ENCODE results near the gene GAS7. TPM values are rescaled to one million over a fixed set of nuclear protein-coding genes. Genes with fewer than 3 reads are reported as not detected.

GAS7 gene
- polyA plus RNA-seq, 1 donor (not counting 4 experiments of a cell fraction or from before 2014, with no cell fraction given), result 0.10 TPM

DNA sequence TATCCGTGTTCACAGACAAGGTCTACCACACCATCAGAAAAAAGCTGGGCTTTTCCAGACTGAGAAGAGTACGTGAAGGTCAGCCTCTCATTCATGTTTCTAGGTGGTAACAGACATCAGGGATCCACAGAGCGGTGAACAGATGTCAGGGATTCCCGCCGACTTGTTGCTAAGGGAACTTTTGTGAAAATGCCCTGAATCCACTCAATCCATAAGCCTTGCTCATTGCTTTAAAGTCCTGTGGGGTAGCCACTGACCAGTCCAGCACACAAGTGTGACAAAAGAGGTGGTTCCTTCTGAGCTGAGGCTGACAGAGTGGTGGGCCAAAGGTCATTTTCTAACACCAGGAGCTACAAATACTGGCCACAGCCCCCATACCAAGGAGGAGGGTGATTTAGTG, 5.9 kb downstream of the GAS7 start:
- FAIRE-seq (no peak), DNase-seq (ENCODE audit: low read depth, low spot score) (no peak)
- dilution Hi-C loops (cut with MboI; ENCODE audit: extremely low pct_ligation_motif_present, low sequenced_read_pairs), result no loop called here
- Histone ChIP-seq H3K9ac (ENCODE audit: control insufficient read depth, extremely low read depth, insufficient read depth, low read length) (no peak overlapping the region), H3K9me1 (ENCODE audit: control insufficient read depth, extremely low read depth, insufficient read depth, low read length) (no peaks in the 10 kb centered on the region), H3K36me3 (ENCODE audit: control insufficient read depth in 2 of 2, extremely low read depth in 1 of 2, insufficient read depth in 2 of 2, low read length in 2 of 2) (no peaks in the 10 kb centered on the region), H2AFZ (ENCODE audit: control insufficient read depth, low read length) (no peak overlapping the region), H3K27ac (ENCODE audit: control insufficient read depth, insufficient read depth, low read length) (no peak overlapping the region), H3K4me3 (ENCODE audit: control insufficient read depth in 2 of 3, extremely low read depth in 1 of 3, insufficient read depth in 2 of 3, low read depth in 1 of 3, low read length in 3 of 3) (no peak overlapping the region), H3K4me1 (ENCODE audit: control insufficient read depth, extremely low read depth, insufficient read depth, low read length) (no peaks in the 10 kb centered on the region), H4K20me1 (ENCODE audit: control insufficient read depth, extremely low read depth, insufficient read depth, low read length) (no peaks in the 10 kb centered on the region), H3K9me3 (ENCODE audit: control insufficient read depth, low read depth, low read length) (peaks cover 3% of the 10 kb centered on the region), H3K79me2 (ENCODE audit: control insufficient read depth, insufficient read depth, low read length) (no peaks in the 10 kb centered on the region), H3K4me2 (ENCODE audit: control insufficient read depth, extremely low read depth, insufficient read depth, low read depth, low read length) (no peak overlapping the region), H3K27me3 (ENCODE audit: control insufficient read depth, extremely low read depth, insufficient read depth, low read length) (peaks cover 14% of the 10 kb centered on the region)
- TF ChIP-seq EZH2 (IDR thresholded peaks at IDR 0.05; ENCODE audit: low read length), result no peak
- TF ChIP-seq, protein P1, sequence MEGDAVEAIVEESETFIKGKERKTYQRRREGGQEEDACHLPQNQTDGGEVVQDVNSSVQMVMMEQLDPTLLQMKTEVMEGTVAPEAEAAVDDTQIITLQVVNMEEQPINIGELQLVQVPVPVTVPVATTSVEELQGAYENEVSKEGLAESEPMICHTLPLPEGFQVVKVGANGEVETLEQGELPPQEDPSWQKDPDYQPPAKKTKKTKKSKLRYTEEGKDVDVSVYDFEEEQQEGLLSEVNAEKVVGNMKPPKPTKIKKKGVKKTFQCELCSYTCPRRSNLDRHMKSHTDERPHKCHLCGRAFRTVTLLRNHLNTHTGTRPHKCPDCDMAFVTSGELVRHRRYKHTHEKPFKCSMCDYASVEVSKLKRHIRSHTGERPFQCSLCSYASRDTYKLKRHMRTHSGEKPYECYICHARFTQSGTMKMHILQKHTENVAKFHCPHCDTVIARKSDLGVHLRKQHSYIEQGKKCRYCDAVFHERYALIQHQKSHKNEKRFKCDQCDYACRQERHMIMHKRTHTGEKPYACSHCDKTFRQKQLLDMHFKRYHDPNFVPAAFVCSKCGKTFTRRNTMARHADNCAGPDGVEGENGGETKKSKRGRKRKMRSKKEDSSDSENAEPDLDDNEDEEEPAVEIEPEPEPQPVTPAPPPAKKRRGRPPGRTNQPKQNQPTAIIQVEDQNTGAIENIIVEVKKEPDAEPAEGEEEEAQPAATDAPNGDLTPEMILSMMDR (optimal IDR thresholded peaks at IDR 0.05 in 1 of 3, IDR thresholded peaks at IDR 0.05 in 1 of 3, conservative IDR thresholded peaks at IDR 0.05 in 1 of 3; ENCODE audit: extremely low read depth in 1 of 3, insufficient read depth in 2 of 3, low read length in 3 of 3), result no peak

DNA sequence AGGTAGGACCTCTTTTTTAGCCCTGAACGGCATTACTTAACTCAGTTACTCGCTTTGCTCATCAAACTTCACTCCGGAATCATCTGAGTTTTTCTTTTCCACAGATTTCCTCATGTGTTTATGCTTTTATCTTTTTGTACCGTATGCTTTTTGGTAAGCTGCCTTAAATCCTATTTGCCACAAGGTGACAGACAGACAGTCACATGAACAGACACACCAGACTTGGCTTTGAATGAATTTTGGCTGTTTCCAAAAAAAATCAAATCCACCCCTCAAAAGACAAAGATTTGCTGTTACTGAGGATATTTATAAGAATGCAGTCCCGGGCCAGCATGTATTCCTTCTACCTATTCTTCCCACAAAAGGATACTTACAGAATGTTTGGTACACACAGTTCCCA, 10.9 kb downstream of the GAS7 start:
- Histone ChIP-seq H3K27me3 (ENCODE audit: control insufficient read depth, extremely low read depth, insufficient read depth, low read length) (no peaks in the 10 kb centered on the region), H3K4me3 (ENCODE audit: control insufficient read depth in 2 of 3, extremely low read depth in 1 of 3, insufficient read depth in 2 of 3, low read depth in 1 of 3, low read length in 3 of 3) (no peak overlapping the region), H3K4me1 (ENCODE audit: control insufficient read depth, extremely low read depth, insufficient read depth, low read length) (no peaks in the 10 kb centered on the region), H3K4me2 (ENCODE audit: control insufficient read depth, extremely low read depth, insufficient read depth, low read depth, low read length) (no peak overlapping the region), H3K9me1 (ENCODE audit: control insufficient read depth, extremely low read depth, insufficient read depth, low read length) (no peaks in the 10 kb centered on the region), H3K79me2 (ENCODE audit: control insufficient read depth, insufficient read depth, low read length) (no peaks in the 10 kb centered on the region), H3K36me3 (ENCODE audit: control insufficient read depth in 2 of 2, extremely low read depth in 1 of 2, insufficient read depth in 2 of 2, low read length in 2 of 2) (no peaks in the 10 kb centered on the region), H3K27ac (ENCODE audit: control insufficient read depth, insufficient read depth, low read length) (no peak overlapping the region), H2AFZ (ENCODE audit: control insufficient read depth, low read length) (no peak overlapping the region), H4K20me1 (ENCODE audit: control insufficient read depth, extremely low read depth, insufficient read depth, low read length) (no peaks in the 10 kb centered on the region), H3K9me3 (ENCODE audit: control insufficient read depth, low read depth, low read length) (no peaks in the 10 kb centered on the region), H3K9ac (ENCODE audit: control insufficient read depth, extremely low read depth, insufficient read depth, low read length) (no peak overlapping the region)
- no peak for FAIRE-seq
- TF ChIP-seq, protein P1 (optimal IDR thresholded peaks at IDR 0.05 in 1 of 3, IDR thresholded peaks at IDR 0.05 in 1 of 3, conservative IDR thresholded peaks at IDR 0.05 in 1 of 3; ENCODE audit: extremely low read depth in 1 of 3, insufficient read depth in 2 of 3, low read length in 3 of 3), result no peak
- TF ChIP-seq EZH2 (IDR thresholded peaks at IDR 0.05; ENCODE audit: low read length), result no peak
- DNase-seq (ENCODE audit: low read depth, low spot score), result no peak
- dilution Hi-C loops (cut with MboI; ENCODE audit: extremely low pct_ligation_motif_present, low sequenced_read_pairs), result no loop called here

Measured in keratinocyte (primary cell).